Measurements from ENCODE around the gene NEK6.

NEK6 gene

GRCh38 chr9:124274738-124275137 is 17.0 kb downstream of the NEK6 start:
- peaks cover 25 to 30% of the 10 kb centered on the region in 2 experiments for H3K4me1 ChIP-seq (ENCODE audit: control insufficient read depth in 1 of 2, insufficient read depth in 2 of 2, low read length in 2 of 2)
- no peak overlapping the region for H2AFZ ChIP-seq (ENCODE audit: insufficient read depth, low read length, poor library complexity)
- H2BK12ac ChIP-seq (ENCODE audit: low read length), result no peak overlapping the region
- no peak overlapping the region for H2BK5ac ChIP-seq (ENCODE audit: low read depth, low read length, poor library complexity)
- H3K14ac ChIP-seq (ENCODE audit: low read length), result no peak overlapping the region
- peaks cover 2% of the 10 kb centered on the region for H3K9me3 ChIP-seq (ENCODE audit: insufficient read depth, low read depth, low read length)
- DNase-seq, result no peak
- no peak overlapping the region for H4K12ac ChIP-seq (ENCODE audit: low read depth, low read length)
- H3K79me2 ChIP-seq (ENCODE audit: control insufficient read depth, insufficient read depth, low read length, poor library complexity), result peaks cover 17% of the 10 kb centered on the region
- H3K23ac ChIP-seq (ENCODE audit: low read length), result no peak overlapping the region
- no peak overlapping the region for H3K9ac ChIP-seq (ENCODE audit: low read length)
- peaks cover 5 to 9% of the 10 kb centered on the region in 2 experiments for H3K36me3 ChIP-seq (ENCODE audit: control insufficient read depth in 1 of 2, insufficient read depth in 2 of 2, low read length in 2 of 2)
- no peak overlapping the region for H2AK5ac ChIP-seq (ENCODE audit: low read length)
- H4K91ac ChIP-seq (ENCODE audit: low read depth, low read length), result no peak overlapping the region
- no peak overlapping the region for H3K18ac ChIP-seq (ENCODE audit: low read length)
- no CpG with 5 or more reads among the region's 7 CpGs for WGBS (ENCODE audit: extremely low coverage, insufficient coverage, insufficient read length)
- H3K27me3 ChIP-seq (ENCODE audit: insufficient read depth, low read length), result no peaks in the 10 kb centered on the region
- no peak overlapping the region for H2BK120ac ChIP-seq (ENCODE audit: insufficient read depth, low read length, poor library complexity)
- H3K4me2 ChIP-seq (ENCODE audit: low read length), result no peak overlapping the region
- H4K8ac ChIP-seq (ENCODE audit: low read depth, low read length), result no peak overlapping the region
- H3K79me1 ChIP-seq (ENCODE audit: low read length), result peaks cover 2% of the 10 kb centered on the region
- no peak overlapping the region for H3K4ac ChIP-seq (ENCODE audit: low read depth, low read length)
- no peak overlapping the region for H3K27ac ChIP-seq (ENCODE audit: low read depth, low read length)
- H3K4me3 ChIP-seq (ENCODE audit: low read depth, low read length), result no peak overlapping the region

GRCh38 chr9:124277420-124277819 is 19.7 kb downstream of the NEK6 start:
- no peak overlapping the region for H4K8ac ChIP-seq (ENCODE audit: low read depth, low read length)
- H3K27me3 ChIP-seq (ENCODE audit: insufficient read depth, low read length), result no peaks in the 10 kb centered on the region
- no peak overlapping the region for H2BK12ac ChIP-seq (ENCODE audit: low read length)
- H2BK120ac ChIP-seq (ENCODE audit: insufficient read depth, low read length, poor library complexity), result no peak overlapping the region
- peaks cover 2% of the 10 kb centered on the region for H3K9me3 ChIP-seq (ENCODE audit: insufficient read depth, low read depth, low read length)
- H3K23ac ChIP-seq (ENCODE audit: low read length), result no peak overlapping the region
- H3K4ac ChIP-seq (ENCODE audit: low read depth, low read length), result peak overlapping the region; percentile 57
- no peak overlapping the region for H3K4me3 ChIP-seq (ENCODE audit: low read depth, low read length)
- H2BK5ac ChIP-seq (ENCODE audit: low read depth, low read length, poor library complexity), result no peak overlapping the region
- no peak overlapping the region for H3K27ac ChIP-seq (ENCODE audit: low read depth, low read length)
- no peak overlapping the region for H3K4me2 ChIP-seq (ENCODE audit: low read length)
- H3K14ac ChIP-seq (ENCODE audit: low read length), result no peak overlapping the region
- no peak overlapping the region for H3K9ac ChIP-seq (ENCODE audit: low read length)
- no CpG with 5 or more reads among the region's 17 CpGs for WGBS (ENCODE audit: extremely low coverage, insufficient coverage, insufficient read length)
- H3K18ac ChIP-seq (ENCODE audit: low read length), result peak overlapping the region; percentile 41
- H3K36me3 ChIP-seq (ENCODE audit: control insufficient read depth in 1 of 2, insufficient read depth in 2 of 2, low read length in 2 of 2), result peaks cover 2 to 6% of the 10 kb centered on the region in 2 experiments
- H2AK5ac ChIP-seq (ENCODE audit: low read length), result no peak overlapping the region
- peak in 1 of 2 donors; percentile 57 for DNase-seq
- peaks cover 18 to 23% of the 10 kb centered on the region in 2 experiments for H3K4me1 ChIP-seq (ENCODE audit: control insufficient read depth in 1 of 2, insufficient read depth in 2 of 2, low read length in 2 of 2)
- H2AFZ ChIP-seq (ENCODE audit: insufficient read depth, low read length, poor library complexity), result no peak overlapping the region
- peaks cover 16% of the 10 kb centered on the region for H3K79me2 ChIP-seq (ENCODE audit: control insufficient read depth, insufficient read depth, low read length, poor library complexity)
- H4K12ac ChIP-seq (ENCODE audit: low read depth, low read length), result no peak overlapping the region
- H3K79me1 ChIP-seq (ENCODE audit: low read length), result peaks cover 8% of the 10 kb centered on the region
- H4K91ac ChIP-seq (ENCODE audit: low read depth, low read length), result no peak overlapping the region

- H3K23ac ChIP-seq (ENCODE audit: low read length), result no peak overlapping the region
- H4K12ac ChIP-seq (ENCODE audit: low read depth, low read length), result no peak overlapping the region
- no peak overlapping the region for H3K4me3 ChIP-seq (ENCODE audit: low read depth, low read length)
- H2AK5ac ChIP-seq (ENCODE audit: low read length), result no peak overlapping the region
- H3K27me3 ChIP-seq (ENCODE audit: insufficient read depth, low read length), result no peaks in the 10 kb centered on the region
- H3K9ac ChIP-seq (ENCODE audit: low read length), result no peak overlapping the region
- H2BK5ac ChIP-seq (ENCODE audit: low read depth, low read length, poor library complexity), result no peak overlapping the region
- peak; percentile 60 to 73 for DNase-seq
- H4K91ac ChIP-seq (ENCODE audit: low read depth, low read length), result no peak overlapping the region
- H2AFZ ChIP-seq (ENCODE audit: insufficient read depth, low read length, poor library complexity), result no peak overlapping the region
- H3K79me1 ChIP-seq (ENCODE audit: low read length), result peaks cover 8% of the 10 kb centered on the region
- H3K14ac ChIP-seq (ENCODE audit: low read length), result peak overlapping the region; percentile 22
- H3K9me3 ChIP-seq (ENCODE audit: insufficient read depth, low read depth, low read length), result peaks cover 2% of the 10 kb centered on the region
- peak overlapping the region; percentile 73 for H3K4ac ChIP-seq (ENCODE audit: low read depth, low read length)
- no peak overlapping the region for H4K8ac ChIP-seq (ENCODE audit: low read depth, low read length)
- H3K36me3 ChIP-seq (ENCODE audit: control insufficient read depth in 1 of 2, insufficient read depth in 2 of 2, low read length in 2 of 2), result peaks cover 2 to 4% of the 10 kb centered on the region in 2 experiments
- WGBS (ENCODE audit: extremely low coverage, insufficient coverage, insufficient read length), result no CpG with 5 or more reads among the region's 18 CpGs
- no peak overlapping the region for H3K27ac ChIP-seq (ENCODE audit: low read depth, low read length)
- H3K79me2 ChIP-seq (ENCODE audit: control insufficient read depth, insufficient read depth, low read length, poor library complexity), result peaks cover 17% of the 10 kb centered on the region
- no peak overlapping the region for H3K18ac ChIP-seq (ENCODE audit: low read length)
- no peak overlapping the region for H3K4me2 ChIP-seq (ENCODE audit: low read length)
- H2BK120ac ChIP-seq (ENCODE audit: insufficient read depth, low read length, poor library complexity), result peak overlapping the region; percentile 9
- peaks cover 15 to 25% of the 10 kb centered on the region in 2 experiments for H3K4me1 ChIP-seq (ENCODE audit: control insufficient read depth in 1 of 2, insufficient read depth in 2 of 2, low read length in 2 of 2)
- H2BK12ac ChIP-seq (ENCODE audit: low read length), result no peak overlapping the region
Measured at GRCh38 chr9:124278054-124278540, 20.3 kb downstream of the NEK6 start.

- Histone ChIP-seq H3K4me3 (ENCODE audit: low read depth, low read length) (no peak overlapping the region), H3K4ac (ENCODE audit: low read depth, low read length) (peak overlapping the region; percentile 18), H4K12ac (ENCODE audit: low read depth, low read length) (no peak overlapping the region), H3K9ac (ENCODE audit: low read length) (no peak overlapping the region), H2AFZ (ENCODE audit: insufficient read depth, low read length, poor library complexity) (no peak overlapping the region), H4K91ac (ENCODE audit: low read depth, low read length) (peak overlapping the region; percentile 26), H2AK5ac (ENCODE audit: low read length) (no peak overlapping the region), H2BK5ac (ENCODE audit: low read depth, low read length, poor library complexity) (no peak overlapping the region), H3K9me3 (ENCODE audit: insufficient read depth, low read depth, low read length) (peaks cover 2% of the 10 kb centered on the region), H3K27me3 (ENCODE audit: insufficient read depth, low read length) (no peaks in the 10 kb centered on the region), H2BK12ac (ENCODE audit: low read length) (no peak overlapping the region), H3K18ac (ENCODE audit: low read length) (peak overlapping the region; percentile 26), H3K4me1 (ENCODE audit: control insufficient read depth in 1 of 2, insufficient read depth in 2 of 2, low read length in 2 of 2) (peaks cover 26 to 30% of the 10 kb centered on the region in 2 experiments), H3K4me2 (ENCODE audit: low read length) (no peak overlapping the region), H3K79me2 (ENCODE audit: control insufficient read depth, insufficient read depth, low read length, poor library complexity) (peaks cover 14% of the 10 kb centered on the region), H2BK120ac (ENCODE audit: insufficient read depth, low read length, poor library complexity) (no peak overlapping the region), H3K79me1 (ENCODE audit: low read length) (peaks cover 8% of the 10 kb centered on the region), H3K27ac (ENCODE audit: low read depth, low read length) (peak overlapping the region; percentile 56), H3K14ac (ENCODE audit: low read length) (no peak overlapping the region), H4K8ac (ENCODE audit: low read depth, low read length) (no peak overlapping the region), H3K23ac (ENCODE audit: low read length) (no peak overlapping the region), H3K36me3 (ENCODE audit: control insufficient read depth in 1 of 2, insufficient read depth in 2 of 2, low read length in 2 of 2) (peaks cover 2 to 4% of the 10 kb centered on the region in 2 experiments)
- WGBS (ENCODE audit: extremely low coverage, insufficient coverage, insufficient read length), result no CpG with 5 or more reads among the region's 11 CpGs
- DNase-seq, result peak; percentile 56 to 61
Measured at GRCh38 chr9:124279531-124280175, 21.9 kb downstream of the NEK6 start.

All from trophoblast cell (in vitro differentiated cells and primary cell).